ENCODE results near the gene CYP2J2.

- TF ChIP-seq CTCF (IDR thresholded peaks at IDR 0.05) (no peak), EZH2 (IDR thresholded peaks at IDR 0.05) (no peak)
These were observed 74.5 kb downstream of the CYP2J2 start for GRCh38 chr1:59852117-59852516.
